ENCODE measurements around the gene C16orf95. TPM values are rescaled to one million over a fixed set of nuclear protein-coding genes. Genes with fewer than 3 reads are reported as not detected.

C16orf95 gene
- total and polyA plus RNA-seq, 3 donors from 2014 or later = 53.1 to 203 (median 71.9) TPM

DNA sequence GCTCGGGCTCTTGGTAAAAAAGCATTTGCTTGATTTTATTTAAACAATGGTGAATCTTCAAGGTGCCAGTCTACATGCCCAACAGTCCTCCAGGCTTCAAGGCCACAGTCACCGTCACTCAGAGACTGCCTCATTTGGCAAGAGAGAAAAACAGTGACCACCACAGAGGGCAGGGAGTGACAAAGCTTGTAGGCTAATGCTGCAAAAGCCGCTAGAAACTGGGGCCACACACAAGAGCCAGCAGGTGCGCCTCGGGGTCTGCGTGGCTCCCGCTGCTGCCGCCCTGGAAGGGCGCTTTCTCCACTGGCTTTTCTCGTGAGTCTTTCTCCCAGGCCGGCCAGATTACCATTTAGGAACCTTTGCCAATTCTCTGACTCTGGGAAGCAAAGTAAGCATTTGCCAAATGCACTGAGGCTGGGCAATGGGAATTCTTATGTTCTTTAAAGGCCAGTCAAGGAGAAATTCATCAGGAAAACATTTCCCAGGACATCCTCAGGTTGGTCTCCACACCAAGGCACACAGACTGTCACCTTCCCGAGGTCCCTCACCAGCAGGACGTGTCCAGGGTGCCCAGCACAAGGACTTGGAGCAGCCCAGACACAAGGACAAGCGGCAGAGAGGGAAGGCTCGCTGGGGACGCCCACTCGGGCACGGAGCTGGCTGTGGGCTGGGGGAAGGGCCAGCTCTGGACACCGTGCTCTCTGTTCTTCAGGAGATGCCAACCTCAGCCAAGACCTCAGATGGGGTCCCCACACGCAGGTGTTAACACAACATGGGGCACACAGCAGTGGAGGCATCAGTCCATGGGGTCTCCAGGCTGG is 12.5 kb upstream of the C16orf95 start:
- H3K36me3 ChIP-seq (ENCODE audit: low read depth, missing control alignments) = no peaks in the 10 kb centered on the region
- WGBS, 2 donors = 89 to 91% methylated on average over 10 to 20 of the region's 20 CpGs

DNA sequence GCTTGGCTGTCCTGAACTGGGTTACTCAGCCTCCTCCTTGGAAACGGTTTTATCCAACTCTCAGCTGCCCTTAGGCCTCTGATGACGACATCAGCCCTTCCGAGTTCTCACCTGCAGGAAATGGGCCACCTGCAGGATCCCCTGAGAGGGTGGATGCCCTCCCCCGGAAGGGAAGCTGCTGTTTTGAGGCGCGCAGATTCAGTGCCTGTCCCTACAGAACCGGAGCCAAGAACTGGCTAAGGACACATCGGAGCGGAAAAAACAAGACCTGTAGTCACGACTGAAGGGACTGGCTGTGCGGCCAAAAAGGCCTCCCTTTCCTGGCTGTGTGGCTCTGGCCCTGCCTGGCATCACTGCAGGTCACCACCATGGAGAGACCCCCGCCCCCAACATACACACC is 11.7 kb upstream of the C16orf95 start:
- Histone ChIP-seq H3K4me1 (no peaks in the 10 kb centered on the region), H3K36me3 (ENCODE audit: low read depth, missing control alignments) (no peaks in the 10 kb centered on the region), H3K27me3 (no peaks in the 10 kb centered on the region), H3K27ac (no peak overlapping the region), H3K9me3 (no peaks in the 10 kb centered on the region), H3K4me3 (no peak overlapping the region)
- WGBS, 2 donors = 88 to 92% methylated on average over 9 to 12 of the region's 12 CpGs
- DNase-seq = no peak
- intact Hi-C loops (cut with DNase I; ENCODE audit: low total_unique reads) = no loop called here
- no peak for TF ChIP-seq POLR2A (IDR thresholded peaks at IDR 0.05)
- TF ChIP-seq, protein P1, sequence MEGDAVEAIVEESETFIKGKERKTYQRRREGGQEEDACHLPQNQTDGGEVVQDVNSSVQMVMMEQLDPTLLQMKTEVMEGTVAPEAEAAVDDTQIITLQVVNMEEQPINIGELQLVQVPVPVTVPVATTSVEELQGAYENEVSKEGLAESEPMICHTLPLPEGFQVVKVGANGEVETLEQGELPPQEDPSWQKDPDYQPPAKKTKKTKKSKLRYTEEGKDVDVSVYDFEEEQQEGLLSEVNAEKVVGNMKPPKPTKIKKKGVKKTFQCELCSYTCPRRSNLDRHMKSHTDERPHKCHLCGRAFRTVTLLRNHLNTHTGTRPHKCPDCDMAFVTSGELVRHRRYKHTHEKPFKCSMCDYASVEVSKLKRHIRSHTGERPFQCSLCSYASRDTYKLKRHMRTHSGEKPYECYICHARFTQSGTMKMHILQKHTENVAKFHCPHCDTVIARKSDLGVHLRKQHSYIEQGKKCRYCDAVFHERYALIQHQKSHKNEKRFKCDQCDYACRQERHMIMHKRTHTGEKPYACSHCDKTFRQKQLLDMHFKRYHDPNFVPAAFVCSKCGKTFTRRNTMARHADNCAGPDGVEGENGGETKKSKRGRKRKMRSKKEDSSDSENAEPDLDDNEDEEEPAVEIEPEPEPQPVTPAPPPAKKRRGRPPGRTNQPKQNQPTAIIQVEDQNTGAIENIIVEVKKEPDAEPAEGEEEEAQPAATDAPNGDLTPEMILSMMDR (IDR thresholded peaks at IDR 0.05) = no peak

More for the DNA sequence above, 12.5 kb upstream of the C16orf95 start:
- H3K4me1 ChIP-seq = no peaks in the 10 kb centered on the region
- no peak for DNase-seq
- peak overlapping the region in 1 of 2 donors; percentile 4 for H3K27ac ChIP-seq
- H3K4me3 ChIP-seq = no peak overlapping the region
- no peaks in the 10 kb centered on the region for H3K27me3 ChIP-seq
- no peaks in the 10 kb centered on the region for H3K9me3 ChIP-seq
- TF ChIP-seq, protein P1 (IDR thresholded peaks at IDR 0.05) = no peak
- no peak for TF ChIP-seq POLR2A (IDR thresholded peaks at IDR 0.05)
- intact Hi-C loops (cut with DNase I; ENCODE audit: low total_unique reads) = no loop called here

DNA sequence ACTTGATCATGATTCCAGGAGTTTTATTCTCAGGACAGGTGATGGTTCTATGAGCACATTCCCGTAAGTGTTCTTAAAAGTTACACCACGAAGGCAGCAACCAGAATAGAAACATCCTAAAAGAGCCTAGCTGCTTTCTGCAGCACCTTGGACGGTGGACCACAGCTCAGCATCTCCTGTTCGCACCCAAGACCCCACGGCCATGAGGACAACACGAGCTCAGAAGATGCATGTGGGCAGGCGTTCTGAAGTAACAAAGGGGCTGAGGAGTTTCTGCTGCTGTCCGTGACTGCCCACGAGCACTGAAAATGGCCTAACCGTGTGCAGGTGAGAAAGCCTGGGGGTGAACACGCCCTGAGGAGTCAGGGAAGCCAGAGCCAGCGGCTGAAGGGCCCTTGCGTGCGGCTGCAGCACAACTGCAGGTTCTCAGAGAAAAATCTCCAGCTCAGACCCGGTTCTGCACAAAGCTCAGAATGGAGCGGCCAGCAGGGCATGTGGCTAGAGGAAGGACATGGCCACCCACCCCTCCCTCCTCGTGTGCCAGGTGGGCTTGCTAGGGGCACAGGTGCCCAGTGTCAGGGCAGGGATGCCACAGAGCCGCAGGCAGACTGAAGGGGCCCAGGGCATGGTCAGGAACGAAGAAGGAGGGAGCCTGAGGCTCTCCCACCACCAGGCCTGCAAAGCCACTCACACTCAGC is 10.8 kb upstream of the C16orf95 start:
- no peaks in the 10 kb centered on the region for H3K9me3 ChIP-seq
- no peak for TF ChIP-seq POLR2A (IDR thresholded peaks at IDR 0.05)
- TF ChIP-seq, protein P1 (IDR thresholded peaks at IDR 0.05) = no peak
- H3K27ac ChIP-seq = peak overlapping the region in 1 of 2 donors; percentile 30
- H3K4me1 ChIP-seq = no peaks in the 10 kb centered on the region
- H3K36me3 ChIP-seq (ENCODE audit: low read depth, missing control alignments) = no peaks in the 10 kb centered on the region
- no peaks in the 10 kb centered on the region for H3K27me3 ChIP-seq
- no peak for DNase-seq
- WGBS, 2 donors = 86 to 92% methylated on average over 19 of the region's 19 CpGs
- H3K4me3 ChIP-seq = no peak overlapping the region
- intact Hi-C loops (cut with DNase I; ENCODE audit: low total_unique reads) = loop anchor here (2.0 kb wide), 1 partner anchor 53 kb away; no protein-coding TSS in a partner anchor

DNA sequence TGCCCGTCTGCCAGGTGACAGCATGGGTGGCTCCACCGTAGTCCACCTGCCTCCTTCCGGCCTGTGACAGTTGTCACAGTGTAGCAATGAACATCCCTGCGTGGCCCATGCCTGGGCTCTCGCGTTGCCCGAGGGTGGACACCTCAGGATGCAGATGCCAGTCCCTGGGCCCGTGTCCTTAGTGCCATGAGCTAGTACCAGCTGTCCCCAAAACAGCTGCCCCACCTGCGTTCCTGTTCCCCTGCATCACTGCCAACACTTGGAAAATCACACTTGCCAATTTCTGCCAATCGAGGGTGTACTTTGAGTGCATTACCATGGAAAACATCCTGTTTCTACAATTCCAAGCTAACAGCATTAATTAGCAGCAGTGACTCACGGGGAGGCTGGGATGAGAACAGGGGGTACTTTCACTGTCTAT is 9.0 kb upstream of the C16orf95 start:
- WGBS, 2 donors = 70 to 77% methylated on average over 11 of the region's 11 CpGs
- Histone ChIP-seq H3K27ac (no peak overlapping the region), H3K36me3 (ENCODE audit: low read depth, missing control alignments) (no peaks in the 10 kb centered on the region), H3K9me3 (no peaks in the 10 kb centered on the region), H3K4me1 (no peaks in the 10 kb centered on the region), H3K27me3 (no peaks in the 10 kb centered on the region), H3K4me3 (no peak overlapping the region)
- TF ChIP-seq POLR2A (IDR thresholded peaks at IDR 0.05) = no peak
- TF ChIP-seq, protein P1 (IDR thresholded peaks at IDR 0.05) = no peak
- intact Hi-C loops (cut with DNase I; ENCODE audit: low total_unique reads) = loop anchor here (2.0 kb wide), 1 partner anchor 55 kb away; no protein-coding TSS in a partner anchor
- no peak for DNase-seq
